HepG2 (cell line): Measurements from ENCODE around the gene DDRGK1. TPM values are rescaled to one million over a fixed set of nuclear protein-coding genes. Genes with fewer than 3 reads are reported as not detected.

ENCODE experiments used
- AHDC1 ChIP-seq: sonication (generic); formaldehyde crosslinking; IDR thresholded peaks from 2 replicates; pipeline ENCODE4 v1.5.1; 2020; ENCODE audit warnings: mild to moderate bottlenecking, missing genetic modification reagents, borderline replicate concordance
- ATF1 ChIP-seq: IDR thresholded peaks from 2 replicates; pipeline ENCODE4 v1.6.1; 2016; ENCODE audit warnings: mild to moderate bottlenecking, control low read depth
- CAMTA2 ChIP-seq: sonication (generic); formaldehyde crosslinking; IDR thresholded peaks from 2 replicates; pipeline ENCODE4 v1.4.0; 2020; ENCODE audit warnings: mild to moderate bottlenecking, missing genetic modification reagents, borderline replicate concordance
- KDM6A ChIP-seq: IDR thresholded peaks from 2 replicates; pipeline ENCODE4 v1.6.1; 2016; ENCODE audit warnings: low read depth
- NAIF1 ChIP-seq: sonication (generic); formaldehyde crosslinking; IDR thresholded peaks from 2 replicates; pipeline ENCODE4 v1.5.0; 2020; ENCODE audit warnings: mild to moderate bottlenecking, missing genetic modification reagents, borderline replicate concordance
- NFKBIZ ChIP-seq: IDR thresholded peaks from 2 replicates; pipeline ENCODE4 v1.6.1; 2018; ENCODE audit warnings: missing genetic modification reagents, missing compliant biosample characterization
- SKIL ChIP-seq: sonication (generic); formaldehyde crosslinking; IDR thresholded peaks from 2 replicates; pipeline ENCODE4 v1.8.0; 2022; ENCODE audit warnings: missing genetic modification reagents, mild to moderate bottlenecking, moderate library complexity, borderline replicate concordance
- TMF1 ChIP-seq: sonication (generic); formaldehyde crosslinking; IDR thresholded peaks from 2 replicates; pipeline ENCODE4 v1.8.1; 2022; ENCODE audit warnings: low read depth, missing genetic modification reagents
- YEATS2 ChIP-seq: sonication (generic); formaldehyde crosslinking; IDR thresholded peaks from 2 replicates; pipeline ENCODE4 v1.4.0; 2020; ENCODE audit warnings: missing genetic modification reagents, borderline replicate concordance
- ZBTB7B ChIP-seq: sonication (generic); formaldehyde crosslinking; IDR thresholded peaks from 2 replicates; pipeline ENCODE4 v1.4.0; 2020; ENCODE audit warnings: missing genetic modification reagents
- ZNF224 ChIP-seq: sonication (generic); formaldehyde crosslinking; IDR thresholded peaks from 2 replicates; pipeline ENCODE4 v1.5.0; 2020; ENCODE audit warnings: mild to moderate bottlenecking, missing genetic modification reagents
- ZNF432 ChIP-seq: sonication (generic); formaldehyde crosslinking; IDR thresholded peaks from 2 replicates; pipeline ENCODE4 v1.5.0; 2020; ENCODE audit warnings: missing genetic modification reagents, mild to moderate bottlenecking, borderline replicate concordance
- ZNF556 ChIP-seq: sonication (generic); formaldehyde crosslinking; IDR thresholded peaks from 2 replicates; pipeline ENCODE4 v1.4.0; 2020; ENCODE audit warnings: mild to moderate bottlenecking, missing genetic modification reagents, borderline replicate concordance
- ZNF567 ChIP-seq: sonication (generic); formaldehyde crosslinking; IDR thresholded peaks from 2 replicates; pipeline ENCODE4 v1.8.1; 2023; ENCODE audit warnings: mild to moderate bottlenecking, missing genetic modification reagents, borderline replicate concordance
- ZNF816 ChIP-seq: sonication (generic); formaldehyde crosslinking; IDR thresholded peaks from 2 replicates; pipeline ENCODE4 v1.8.0; 2022; ENCODE audit warnings: missing genetic modification reagents, mild to moderate bottlenecking, borderline replicate concordance
- ZNF878 ChIP-seq: sonication (generic); formaldehyde crosslinking; IDR thresholded peaks from 2 replicates; pipeline ENCODE4 v1.8.1; 2023; ENCODE audit warnings: mild to moderate bottlenecking, missing genetic modification reagents, moderate library complexity
- ZNF879 ChIP-seq: sonication (generic); formaldehyde crosslinking; IDR thresholded peaks from 2 replicates; pipeline ENCODE4 v1.8.1; 2023; ENCODE audit warnings: missing genetic modification reagents
- ZSCAN9 ChIP-seq: IDR thresholded peaks from 2 replicates; pipeline ENCODE4 v1.6.1; 2016; ENCODE audit warnings: borderline replicate concordance
- ZZZ3 ChIP-seq: sonication (generic); formaldehyde crosslinking; IDR thresholded peaks from 2 replicates; pipeline ENCODE4 v1.4.0; 2020; ENCODE audit warnings: missing genetic modification reagents, mild to moderate bottlenecking, borderline replicate concordance
- polyA plus RNA-seq, 8 experiments: library from polyadenylated mRNA; depleted of rRNA in 3 of 8; stranded (reverse) in 7 of 8; unstranded in 1 of 8; fragments of >200 nt; fragmentation: Illumina TruSeq in 4 of 8; extraction: Trizol in 4 of 8; gene quantifications; 2 replicates each; pipeline versions ENCODE4 v1.2.1 to v1.2.3, GENCODE V29; 2011 to 2016; ENCODE audit warnings: low read depth in 4 of 8, missing spikeins in 1 of 8, mixed read lengths in 1 of 8; ENCODE audit not compliant: insufficient read depth in 1 of 8
- total RNA-seq, 5 experiments: library from RNA; depleted of rRNA; stranded (reverse); fragments of >200 nt; fragmentation: Illumina TruSeq; extraction: Trizol; gene quantifications; 2 replicates each; pipeline ENCODE4 v1.2.3, GENCODE V29; 2016; ENCODE audit warnings: low read depth in 1 of 5
- TF ChIP-seq, protein P1 (sequence below): IDR thresholded peaks from 2 replicates; pipeline ENCODE4 v1.6.1; 2016; ENCODE audit warnings: control low read depth

The DDRGK1 gene
- total and polyA plus RNA-seq, 2 of the 13 experiments (the other 11 are each of a cell fraction or from before 2014, with no cell fraction given) = 96.7 to 149 TPM

- TF ChIP-seq YEATS2 (CRISPR knock-in tag) (peak; percentile 90), KDM6A (CRISPR knock-in tag) (peak; percentile 32; the same call in 1 of the 2 replicates), ZNF432 (CRISPR knock-in tag) (no peak), TMF1 (CRISPR knock-in tag) (peak; percentile 40), ZZZ3 (CRISPR knock-in tag) (peak; percentile 70; the same call in 1 of the 2 replicates), CAMTA2 (peak; percentile 53), ZBTB7B (CRISPR knock-in tag) (peak; percentile 99), AHDC1 (0 out of 2 replicates have a peak, but pooled peaks have one; percentile 42), ZNF816 (CRISPR knock-in tag) (no peak; the same call in 1 of the 2 replicates), SKIL (CRISPR knock-in tag) (no peak), ZNF556 (peak; percentile 94; the same call in 1 of the 2 replicates), ZNF878 (CRISPR knock-in tag) (0 out of 2 replicates have a peak, but pooled peaks have one; percentile 64), ZNF879 (peak; percentile 75; the same call in 1 of the 2 replicates), ZSCAN9 (CRISPR knock-in tag) (no peak; the same call in 1 of the 2 replicates), NFKBIZ (CRISPR knock-in tag) (peak; percentile 90), ZNF567 (CRISPR knock-in tag) (peak; percentile 86; the same call in 1 of the 2 replicates), ZNF224 (peak; percentile 51; the same call in 1 of the 2 replicates), NAIF1 (peak; percentile 90; the same call in 1 of the 2 replicates), ATF1 (CRISPR knock-in tag) (no peak)
- TF ChIP-seq, protein P1, sequence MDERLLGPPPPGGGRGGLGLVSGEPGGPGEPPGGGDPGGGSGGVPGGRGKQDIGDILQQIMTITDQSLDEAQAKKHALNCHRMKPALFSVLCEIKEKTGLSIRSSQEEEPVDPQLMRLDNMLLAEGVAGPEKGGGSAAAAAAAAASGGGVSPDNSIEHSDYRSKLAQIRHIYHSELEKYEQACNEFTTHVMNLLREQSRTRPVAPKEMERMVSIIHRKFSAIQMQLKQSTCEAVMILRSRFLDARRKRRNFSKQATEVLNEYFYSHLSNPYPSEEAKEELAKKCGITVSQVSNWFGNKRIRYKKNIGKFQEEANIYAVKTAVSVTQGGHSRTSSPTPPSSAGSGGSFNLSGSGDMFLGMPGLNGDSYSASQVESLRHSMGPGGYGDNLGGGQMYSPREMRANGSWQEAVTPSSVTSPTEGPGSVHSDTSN (CRISPR knock-in tag) = no peak
Measured at GRCh38 chr20:3209257-3209945, 4.9 kb upstream of the DDRGK1 start, which contains the start of gene ITPA (continued).
